ENCODE results near the gene C1orf52. TPM values are rescaled to one million over a fixed set of nuclear protein-coding genes. Genes with fewer than 3 reads are reported as not detected.
A peak's percentile ranks its signal among the peaks of the same experiment; 100 is the strongest.

Gene C1orf52
- total RNA-seq, 2 experiments from 2014 or later, result 35.6 to 37.4 TPM

DNA sequence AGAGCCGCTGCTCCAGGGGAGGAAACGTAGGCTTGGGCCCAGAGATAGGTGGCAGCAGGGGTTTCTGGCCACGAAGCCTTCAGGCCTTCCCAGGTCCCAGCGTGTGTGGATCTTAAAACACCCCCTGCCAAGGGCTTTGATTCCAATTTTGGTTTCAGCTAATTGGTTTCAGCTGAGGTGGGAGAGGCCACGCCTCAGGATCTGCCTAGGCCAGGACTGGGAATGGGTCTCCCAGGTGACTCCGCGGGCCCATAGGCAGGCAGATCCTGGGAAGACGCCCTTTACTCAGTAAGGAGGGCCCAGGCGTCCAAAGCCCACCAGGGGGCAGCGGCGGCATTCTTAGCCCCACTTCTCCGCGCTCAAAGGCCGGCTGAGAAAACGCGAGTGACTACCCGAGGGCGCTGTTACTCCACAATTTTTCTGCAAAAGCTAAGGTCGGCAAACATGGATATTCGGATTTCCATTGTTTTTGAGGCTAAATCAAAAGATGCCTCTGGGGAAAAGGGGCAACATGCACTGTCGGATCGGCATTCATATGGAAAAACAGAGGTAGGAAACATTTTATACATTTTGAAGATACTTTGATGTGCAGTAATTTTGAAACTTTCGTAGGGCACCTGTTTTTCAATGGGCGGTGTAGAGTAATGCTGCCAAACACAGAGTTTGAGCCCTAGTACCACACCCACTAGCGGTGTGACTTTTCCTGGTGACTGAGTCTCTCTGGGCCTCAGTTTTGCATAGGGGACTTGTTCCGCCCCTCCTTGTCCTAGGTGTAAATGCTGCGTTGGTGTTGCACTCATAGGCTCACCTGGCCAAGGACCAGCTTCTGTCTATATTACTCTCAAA lies 48.7 kb upstream of the C1orf52 start:
- TF ChIP-seq, protein P1, sequence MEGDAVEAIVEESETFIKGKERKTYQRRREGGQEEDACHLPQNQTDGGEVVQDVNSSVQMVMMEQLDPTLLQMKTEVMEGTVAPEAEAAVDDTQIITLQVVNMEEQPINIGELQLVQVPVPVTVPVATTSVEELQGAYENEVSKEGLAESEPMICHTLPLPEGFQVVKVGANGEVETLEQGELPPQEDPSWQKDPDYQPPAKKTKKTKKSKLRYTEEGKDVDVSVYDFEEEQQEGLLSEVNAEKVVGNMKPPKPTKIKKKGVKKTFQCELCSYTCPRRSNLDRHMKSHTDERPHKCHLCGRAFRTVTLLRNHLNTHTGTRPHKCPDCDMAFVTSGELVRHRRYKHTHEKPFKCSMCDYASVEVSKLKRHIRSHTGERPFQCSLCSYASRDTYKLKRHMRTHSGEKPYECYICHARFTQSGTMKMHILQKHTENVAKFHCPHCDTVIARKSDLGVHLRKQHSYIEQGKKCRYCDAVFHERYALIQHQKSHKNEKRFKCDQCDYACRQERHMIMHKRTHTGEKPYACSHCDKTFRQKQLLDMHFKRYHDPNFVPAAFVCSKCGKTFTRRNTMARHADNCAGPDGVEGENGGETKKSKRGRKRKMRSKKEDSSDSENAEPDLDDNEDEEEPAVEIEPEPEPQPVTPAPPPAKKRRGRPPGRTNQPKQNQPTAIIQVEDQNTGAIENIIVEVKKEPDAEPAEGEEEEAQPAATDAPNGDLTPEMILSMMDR (conservative IDR thresholded peaks at IDR 0.05; ENCODE audit: low read length), result peak; percentile 85
- TF ChIP-seq EZH2phosphoT487 (IDR thresholded peaks at IDR 0.05; ENCODE audit: borderline replicate concordance, low read depth, low read length), result no peak
- H3K4me3 ChIP-seq (ENCODE audit: low read depth, low read length, poor library complexity, severe bottlenecking), result no peak overlapping the region
- H2AFZ ChIP-seq (ENCODE audit: low read length), result peak overlapping the region; percentile 42; the same call in 1 of the 2 replicates
- ChIA-PET CTCF (ENCODE audit: unreplicated experiment) (no interaction called here), POLR2A (interaction anchor here (1.2 kb wide), 1 partner anchor 32 kb away, joined by 3 read pairs; the partner anchor contains the start of gene BCL10)
- no peaks in the 10 kb centered on the region for H3K9me2 ChIP-seq (ENCODE audit: insufficient read depth, low read length)
- no peaks in the 10 kb centered on the region for H3K79me2 ChIP-seq (ENCODE audit: insufficient read depth, low read depth, low read length)
- H3K36me3 ChIP-seq (ENCODE audit: insufficient read depth, low read length), result no peaks in the 10 kb centered on the region
- peak; percentile 61 for DNase-seq (ENCODE audit: low spot score)
- peaks cover 4% of the 10 kb centered on the region for H3K4me1 ChIP-seq (ENCODE audit: insufficient read depth, low read length, poor library complexity, severe bottlenecking)
- BruUV-seq (replicated peaks), result no TSS peak
- intact Hi-C loops (cut with micrococcal nuclease; ENCODE audit: unreplicated experiment), result loop anchor here (10.0 kb wide), 1 partner anchor 397 kb away; the partner anchor contains the start of gene ZNHIT6
- H3K4me2 ChIP-seq (ENCODE audit: low read length), result peak overlapping the region; percentile 35
- no peaks in the 10 kb centered on the region for H4K20me1 ChIP-seq (ENCODE audit: insufficient read depth, low read length)
- H3K27ac ChIP-seq (ENCODE audit: low read depth, low read length, poor library complexity, severe bottlenecking), result no peak overlapping the region
- no peaks in the 10 kb centered on the region for H3K9me3 ChIP-seq (ENCODE audit: low read length)

DNA sequence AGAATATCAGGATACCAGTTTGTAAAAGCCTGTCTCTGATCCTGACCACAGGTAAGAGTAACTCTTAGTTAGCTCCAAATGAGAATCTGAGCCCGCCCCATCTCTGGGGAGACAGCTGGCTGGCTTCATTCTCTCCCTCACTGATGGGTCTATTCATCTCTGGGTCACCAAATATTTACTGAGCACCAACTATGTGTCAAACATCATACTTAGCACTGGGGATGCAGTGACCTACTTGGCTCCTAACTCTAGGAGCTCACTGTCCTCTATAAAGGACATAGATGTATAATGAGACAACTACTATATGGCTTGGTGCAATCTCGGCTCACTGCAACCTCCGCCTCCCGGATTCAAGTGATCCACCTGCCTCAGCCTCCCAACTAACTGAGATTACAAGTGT lies 46.8 kb upstream of the C1orf52 start:
- Histone ChIP-seq H3K9me3 (ENCODE audit: low read length) (no peaks in the 10 kb centered on the region), H3K36me3 (ENCODE audit: insufficient read depth, low read length) (no peaks in the 10 kb centered on the region), H2AFZ (ENCODE audit: low read length) (no peak overlapping the region), H3K9me2 (ENCODE audit: insufficient read depth, low read length) (no peaks in the 10 kb centered on the region), H3K79me2 (ENCODE audit: insufficient read depth, low read depth, low read length) (no peaks in the 10 kb centered on the region), H3K27ac (ENCODE audit: low read depth, low read length, poor library complexity, severe bottlenecking) (no peak overlapping the region), H4K20me1 (ENCODE audit: insufficient read depth, low read length) (no peaks in the 10 kb centered on the region), H3K4me3 (ENCODE audit: low read depth, low read length, poor library complexity, severe bottlenecking) (no peak overlapping the region), H3K4me1 (ENCODE audit: insufficient read depth, low read length, poor library complexity, severe bottlenecking) (peaks cover 4% of the 10 kb centered on the region), H3K4me2 (ENCODE audit: low read length) (no peak overlapping the region)
- ChIA-PET POLR2A (no interaction called here), CTCF (ENCODE audit: unreplicated experiment) (no interaction called here)
- no peak for DNase-seq (ENCODE audit: low spot score)
- no peak for TF ChIP-seq EZH2phosphoT487 (IDR thresholded peaks at IDR 0.05; ENCODE audit: borderline replicate concordance, low read depth, low read length)
- TF ChIP-seq, protein P1 (conservative IDR thresholded peaks at IDR 0.05; ENCODE audit: low read length), result no peak
- intact Hi-C loops (cut with micrococcal nuclease; ENCODE audit: unreplicated experiment), result loop anchor here (10.0 kb wide), 1 partner anchor 399 kb away; the partner anchor contains the start of gene ZNHIT6
- BruUV-seq (replicated peaks), result no TSS peak
